HG02798 (cell line): ENCODE data around the gene TIGD7.
"Not testable (repeated sequence)": the region's sequence is repeated elsewhere in the genome, so short reads cannot be mapped to it uniquely, and the experiment has no call there.

ENCODE experiments used
- ATAC-seq: cut with Tn5 transposase; IDR thresholded peaks from one replicate; pipeline ENCODE4 v1.9.1; 2021; ENCODE audit warnings: mild to moderate bottlenecking; ENCODE audit not compliant: unreplicated experiment, poor library complexity

The TIGD7 gene

DNA sequence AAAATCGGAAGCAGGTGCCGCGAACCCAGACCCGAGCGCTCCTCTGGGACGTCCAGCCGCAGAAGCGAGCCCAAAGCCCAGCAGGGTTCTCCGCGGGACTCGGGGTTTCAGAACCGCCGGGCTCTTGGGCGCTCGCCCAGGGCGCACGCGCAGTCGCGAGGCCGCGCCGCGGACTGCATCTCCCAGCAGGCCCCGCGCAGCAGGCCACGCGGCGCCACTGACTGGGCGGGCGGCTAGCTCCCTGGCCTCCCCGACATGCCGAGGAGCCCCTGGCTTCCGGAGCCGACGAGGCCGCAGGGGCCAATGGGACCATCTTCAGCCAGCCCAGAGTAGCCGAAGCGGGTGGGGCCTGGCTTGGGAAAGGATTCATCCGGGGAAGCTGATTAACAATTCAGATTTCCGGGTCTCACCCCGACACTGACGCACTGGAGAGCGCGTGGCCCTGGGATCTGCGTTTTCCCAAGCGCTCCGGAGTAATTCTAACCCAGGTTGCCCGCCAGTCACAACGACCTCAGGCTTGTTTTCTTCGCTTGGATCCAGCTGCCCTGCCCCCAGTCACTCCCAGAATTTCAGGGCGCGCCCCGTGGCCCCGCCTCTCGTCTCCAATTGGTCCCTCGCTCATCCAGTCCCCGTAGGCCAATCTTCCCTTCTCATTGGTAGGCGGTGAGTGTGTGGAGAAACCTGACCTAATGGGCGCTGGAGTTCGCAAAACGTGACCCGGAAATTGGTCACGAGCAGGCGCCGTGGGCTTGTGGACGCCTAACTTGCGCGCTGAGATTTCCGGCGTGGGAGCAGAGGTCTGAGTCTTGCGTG is 22.3 kb downstream of the TIGD7 start, which contains the start of gene ZNF263:
Gene ZNF263, plus strand, starts transcription at position 762 of the 813 bp plus-strand sequence. CDS start 328 bp downstream, outside the sequence.
- ATAC-seq: peak; percentile 84

- peak; percentile 19 for ATAC-seq
Measured at GRCh38 chr16:3282103-3282729, 23.0 kb downstream of the TIGD7 start.

DNA sequence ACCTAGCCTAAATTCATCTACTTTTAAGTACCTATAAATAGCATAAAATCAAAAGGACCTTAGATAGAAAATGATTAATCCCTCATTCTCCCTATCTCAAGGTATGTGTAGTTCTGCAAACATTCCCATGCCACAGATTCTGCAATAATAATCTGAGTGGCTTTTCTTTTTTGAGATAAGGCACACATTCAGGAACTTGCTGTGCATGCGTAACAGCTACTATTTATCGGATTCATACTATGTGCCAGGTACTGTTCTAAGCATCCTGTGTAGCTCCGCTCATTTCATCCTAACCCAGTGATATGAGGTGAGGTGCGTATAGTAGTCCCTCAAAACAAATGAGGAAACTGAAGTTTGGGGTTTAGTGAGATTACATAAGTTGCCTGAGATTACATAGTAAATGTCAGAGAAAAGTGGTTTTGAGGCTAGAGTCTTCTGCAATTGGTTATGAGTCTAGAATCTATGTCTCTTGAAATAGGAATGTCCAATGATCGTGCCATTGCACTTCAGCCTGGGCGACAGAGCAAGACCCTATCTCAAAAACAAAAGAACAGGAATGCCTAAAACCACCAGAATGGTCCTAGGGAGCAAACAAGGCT is 23.9 kb downstream of the TIGD7 start:
- no peak for ATAC-seq

DNA sequence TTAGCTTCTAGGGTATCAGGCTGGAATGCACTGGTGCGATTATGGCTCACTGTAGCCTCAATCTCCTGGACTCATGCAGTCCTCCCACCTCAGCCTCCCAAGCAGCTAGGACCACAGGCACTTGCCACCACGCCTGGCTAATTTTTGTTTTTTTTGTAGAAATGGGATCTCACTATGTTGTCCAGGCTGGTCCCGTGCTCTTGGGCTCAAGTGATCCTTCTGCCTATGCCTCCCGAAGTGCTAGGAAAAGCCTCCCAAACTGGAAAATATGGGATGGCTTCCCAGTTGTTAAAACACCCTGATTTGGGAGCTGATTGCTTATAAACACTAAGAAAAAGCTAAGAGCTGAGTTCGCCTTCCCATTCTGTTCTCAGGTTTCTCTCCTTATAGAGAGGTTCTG is 28.6 kb downstream of the TIGD7 start:
- no peak for ATAC-seq

DNA sequence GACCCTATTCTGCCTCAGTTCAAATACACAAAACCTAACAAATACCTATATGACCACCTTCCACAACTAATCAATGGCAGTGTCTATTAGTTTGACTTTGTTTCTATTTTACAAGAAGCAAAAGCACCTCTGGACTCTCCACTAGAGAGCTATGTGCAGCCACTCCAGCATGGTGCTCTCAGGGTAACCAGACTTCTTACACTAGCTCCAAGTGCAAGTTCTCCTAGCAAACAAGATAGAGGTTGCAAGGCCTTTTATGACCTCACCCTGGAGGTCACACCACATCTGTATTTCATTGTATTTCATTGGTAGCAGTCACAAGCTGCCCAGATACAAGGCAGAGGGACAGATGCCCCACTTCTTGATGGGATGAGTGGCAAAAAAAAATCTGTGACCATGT is 30.3 kb downstream of the TIGD7 start:
- no peak for ATAC-seq

- ATAC-seq: no peak
Measured at GRCh38 chr16:3274490-3274889, 30.7 kb downstream of the TIGD7 start.

DNA sequence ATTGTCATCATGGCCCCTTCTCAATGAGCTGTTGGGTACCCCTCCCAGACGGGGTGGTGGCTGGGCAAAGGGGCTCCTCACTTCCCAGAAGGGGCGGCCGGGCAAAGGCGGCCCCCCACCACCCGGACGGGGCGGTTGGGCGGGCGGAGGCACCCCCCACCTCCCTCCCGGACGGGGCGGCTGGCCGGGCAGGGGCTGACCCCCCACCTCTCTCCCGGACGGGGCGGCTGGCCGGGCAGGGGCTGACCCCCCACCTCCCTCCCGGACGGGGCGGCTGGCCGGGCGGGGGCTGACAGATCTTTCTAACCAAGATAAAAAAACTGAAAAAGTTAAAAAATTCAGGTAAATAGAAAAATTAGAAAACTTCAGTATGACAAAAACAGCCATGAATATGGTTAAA is 33.9 kb downstream of the TIGD7 start:
- ATAC-seq: not testable (repeated sequence)

- ATAC-seq: not testable (repeated sequence)
Measured at GRCh38 chr16:3270718-3271117, 34.5 kb downstream of the TIGD7 start.

DNA sequence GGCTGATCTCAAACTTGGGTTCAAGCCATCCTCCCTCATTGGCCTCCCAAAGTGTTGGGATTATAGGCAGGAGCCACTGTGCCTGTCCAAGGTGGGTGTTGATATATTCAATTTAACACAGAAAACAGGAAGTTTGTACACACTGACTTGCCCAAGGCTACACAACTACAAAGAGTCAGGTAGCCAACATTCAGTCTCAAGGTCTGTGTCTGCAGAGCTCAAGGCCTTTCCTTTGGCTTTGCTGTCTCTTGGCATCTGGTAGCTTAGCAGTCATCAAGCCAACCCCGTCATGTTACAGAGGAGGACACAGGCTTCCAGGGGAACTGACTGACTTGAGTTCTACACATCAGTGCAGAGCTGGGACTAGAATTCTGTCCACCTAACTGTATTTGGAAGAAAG is 36.9 kb downstream of the TIGD7 start:
- ATAC-seq: no peak

- ATAC-seq: no peak
Measured at GRCh38 chr16:3266873-3267537, 38.2 kb downstream of the TIGD7 start.

DNA sequence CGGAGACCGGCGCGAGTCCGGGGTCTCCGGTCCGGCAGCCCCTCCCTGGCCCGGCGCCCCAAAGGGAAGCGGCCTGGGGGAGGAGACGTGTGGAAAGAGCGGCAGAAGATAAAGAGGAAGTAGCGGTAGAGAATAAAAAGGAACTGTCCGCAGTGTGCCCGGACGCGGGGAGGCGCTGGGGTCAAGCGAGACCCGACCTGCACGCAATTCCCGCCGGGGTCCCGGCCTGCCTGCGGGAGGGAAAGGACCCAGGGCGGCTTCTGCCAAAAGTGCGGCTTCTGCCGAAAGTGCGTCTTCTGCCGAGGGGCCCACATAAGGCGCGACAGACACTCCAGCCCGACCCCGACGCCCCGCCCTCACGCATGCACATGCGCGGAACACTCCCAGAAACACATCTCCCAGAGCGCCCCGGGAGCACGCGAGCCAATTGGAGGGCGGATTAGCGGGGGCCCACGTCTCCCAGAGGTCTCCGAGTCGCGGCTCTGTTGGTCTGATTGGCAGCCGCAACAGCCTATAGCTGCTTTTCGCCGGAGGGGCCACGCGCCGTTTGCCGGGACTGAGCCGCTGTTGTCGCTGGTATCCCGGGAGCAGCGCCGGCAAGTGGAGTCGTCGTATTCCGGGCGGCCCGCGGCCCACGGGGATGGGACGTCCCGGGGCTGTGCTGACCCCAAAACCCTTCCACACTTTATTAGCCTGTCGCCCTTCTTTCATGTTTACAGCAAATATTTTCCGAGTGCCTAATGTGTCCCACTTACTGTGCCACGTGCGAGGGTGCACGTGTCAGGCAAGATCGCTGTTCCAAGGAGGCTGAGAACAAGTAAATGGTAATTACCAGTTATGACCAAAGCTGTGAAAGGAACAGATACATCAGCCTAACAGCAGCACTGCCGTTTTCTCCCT is 40.8 kb downstream of the TIGD7 start:
- ATAC-seq: peak; percentile 89

- ATAC-seq: no peak
Measured at GRCh38 chr16:3262517-3262916, 42.7 kb downstream of the TIGD7 start.

- no peak for ATAC-seq
Measured at GRCh38 chr16:3259836-3260235, 45.4 kb downstream of the TIGD7 start.

DNA sequence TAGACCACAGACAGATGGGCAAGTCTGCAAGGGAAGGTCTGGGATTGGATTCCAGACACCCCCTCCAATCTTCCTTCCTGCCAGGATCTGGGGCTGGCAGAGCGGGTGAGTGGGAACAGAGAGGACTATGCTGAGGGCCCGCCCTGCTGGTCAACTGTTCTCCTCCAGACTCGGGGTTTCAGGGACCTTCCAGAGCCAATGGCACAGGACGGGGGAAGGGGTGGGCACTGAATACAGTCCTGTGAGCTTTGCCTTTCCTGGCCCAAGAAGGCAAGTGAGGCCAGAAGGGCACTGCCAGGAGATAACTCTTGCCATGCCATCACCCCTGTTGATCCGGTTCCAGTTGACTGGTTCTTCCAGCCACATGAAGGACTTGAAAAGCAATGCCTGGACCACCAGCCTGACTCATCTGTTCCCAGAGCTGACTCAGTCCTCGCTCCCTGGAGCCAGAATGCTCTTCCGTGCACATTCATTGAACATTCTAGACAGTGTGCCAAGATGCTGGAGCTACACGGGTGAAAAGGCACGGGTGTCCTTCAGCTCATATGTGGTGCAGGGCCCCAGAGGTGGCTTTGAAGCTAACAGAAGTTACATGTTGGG is 48.3 kb downstream of the TIGD7 start:
- no peak for ATAC-seq

DNA sequence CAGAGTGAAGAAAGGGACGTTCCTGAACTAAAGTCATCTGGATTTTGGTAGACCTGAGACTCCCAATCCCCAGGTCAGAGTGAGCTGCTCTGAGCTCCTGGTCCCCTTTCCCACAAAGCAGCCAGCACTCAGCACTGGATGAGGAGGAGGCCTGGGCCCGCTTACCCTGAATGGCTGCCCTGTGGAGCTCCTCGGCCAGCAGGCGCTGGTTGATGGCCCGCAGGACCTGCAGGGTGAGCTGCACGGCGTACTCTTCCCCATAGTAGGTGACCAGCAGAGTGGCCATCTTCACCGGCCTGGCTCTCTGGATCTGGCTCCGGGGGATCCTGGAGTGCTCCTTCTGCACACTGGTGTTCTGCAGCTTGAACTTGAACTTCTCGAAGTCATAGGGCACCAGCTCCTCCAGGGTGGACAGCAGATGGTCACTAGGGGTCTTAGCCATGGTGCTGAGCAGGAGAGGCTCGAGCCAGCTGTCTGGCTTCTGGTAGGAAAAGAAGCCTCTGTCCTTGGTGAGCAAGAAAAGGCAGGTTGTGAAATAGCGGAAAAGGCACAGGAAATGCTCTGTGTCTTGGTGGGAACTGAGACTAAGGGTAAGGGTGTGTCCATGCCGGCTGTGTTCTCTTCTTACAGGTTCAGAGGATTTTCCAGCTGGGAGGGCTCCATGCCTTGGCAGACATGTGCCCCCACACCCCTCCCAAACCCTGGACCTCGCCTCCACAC is 48.9 kb downstream of the TIGD7 start, which contains the start of gene MEFV:
Gene MEFV, minus strand, starts transcription at position 488 of the 720 bp plus-strand sequence. Its CDS starts 46 bp downstream, at position 442.
- ATAC-seq: no peak

DNA sequence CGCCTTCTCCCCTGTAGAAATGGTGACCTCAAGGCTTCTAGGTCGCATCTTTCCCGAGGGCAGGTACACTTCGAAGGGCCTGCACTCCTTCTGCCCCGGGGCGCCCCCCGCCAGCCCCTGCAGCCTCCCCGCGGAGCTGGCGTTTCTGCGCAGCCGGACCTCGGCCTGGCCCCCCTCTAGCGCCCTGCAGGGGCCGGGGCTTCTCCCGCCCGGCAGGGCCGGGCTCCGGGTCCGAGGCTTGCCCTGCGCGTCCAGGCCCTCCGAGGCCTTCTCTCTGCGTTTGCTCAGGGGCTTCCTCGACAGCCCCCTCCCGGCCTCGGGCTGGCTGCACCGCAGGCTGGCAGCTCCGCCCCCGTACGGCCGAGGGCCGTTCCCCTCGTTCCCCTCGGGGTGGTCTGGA is 50.9 kb downstream of the TIGD7 start:
- no peak for ATAC-seq

DNA sequence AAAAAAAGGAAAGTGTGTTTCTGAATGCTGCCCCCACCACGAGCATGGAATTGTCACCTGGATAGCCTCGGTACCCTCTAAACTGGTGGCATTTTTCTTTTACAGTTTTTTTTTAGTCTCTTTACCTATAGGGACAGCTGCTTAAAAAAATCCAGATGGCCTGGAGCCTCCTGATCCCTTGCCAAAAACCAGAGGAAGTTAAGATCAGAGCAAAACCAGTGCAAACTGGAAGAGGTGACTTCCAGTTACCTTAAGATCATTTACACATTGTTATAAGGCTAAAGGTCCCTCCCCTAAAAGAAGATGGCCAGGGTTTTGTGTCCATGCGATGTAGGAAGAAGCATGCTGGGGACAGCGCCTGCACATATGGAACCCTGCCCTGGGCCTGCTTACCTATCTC is 52.3 kb downstream of the TIGD7 start:
- no peak for ATAC-seq

DNA sequence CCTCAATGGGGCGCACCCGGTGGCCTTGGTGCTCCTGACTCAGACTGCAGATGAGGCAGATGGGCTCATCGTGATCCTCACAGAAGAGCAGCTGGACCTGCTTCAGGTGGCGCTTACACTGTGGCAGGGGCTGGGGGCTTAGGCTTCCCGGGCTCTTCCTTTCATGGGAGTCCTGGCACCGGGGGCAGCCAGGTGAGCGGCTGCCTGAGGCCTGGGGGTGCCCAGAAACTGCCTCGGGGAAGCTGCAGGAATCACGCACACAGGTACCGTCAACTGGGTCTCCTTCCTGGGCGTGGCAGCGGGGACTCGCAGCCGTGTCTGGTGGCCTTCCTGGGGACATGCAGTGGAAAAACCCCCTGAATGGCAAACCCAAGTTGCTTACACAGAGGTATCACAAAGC is 55.8 kb downstream of the TIGD7 start:
- ATAC-seq: no peak

DNA sequence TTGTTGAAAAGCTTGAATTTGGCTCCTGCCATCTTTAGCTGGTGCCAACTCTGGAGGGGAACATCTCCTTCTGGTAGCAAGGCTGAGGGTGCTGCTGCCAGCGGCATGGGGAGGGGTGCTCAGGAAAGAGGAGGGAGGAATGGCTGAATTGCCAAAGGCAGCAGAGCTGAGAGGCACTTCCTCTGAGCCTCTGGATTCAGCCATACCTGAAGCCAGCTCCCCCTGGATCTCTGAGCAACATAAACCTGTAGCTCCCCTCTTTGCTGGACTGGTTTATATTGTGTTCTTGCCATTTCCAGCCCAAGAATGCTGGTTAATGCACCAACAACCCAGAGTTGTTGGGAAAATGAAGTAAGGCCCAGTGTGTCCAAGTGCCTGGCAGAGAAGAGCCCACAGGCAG is 56.2 kb downstream of the TIGD7 start:
- ATAC-seq: no peak
